Measurements from ENCODE around the gene MFSD12.
"Not testable (repeated sequence)": the region's sequence is repeated elsewhere in the genome, so short reads cannot be mapped to it uniquely, and the experiment has no call there.

The MFSD12 gene

DNA sequence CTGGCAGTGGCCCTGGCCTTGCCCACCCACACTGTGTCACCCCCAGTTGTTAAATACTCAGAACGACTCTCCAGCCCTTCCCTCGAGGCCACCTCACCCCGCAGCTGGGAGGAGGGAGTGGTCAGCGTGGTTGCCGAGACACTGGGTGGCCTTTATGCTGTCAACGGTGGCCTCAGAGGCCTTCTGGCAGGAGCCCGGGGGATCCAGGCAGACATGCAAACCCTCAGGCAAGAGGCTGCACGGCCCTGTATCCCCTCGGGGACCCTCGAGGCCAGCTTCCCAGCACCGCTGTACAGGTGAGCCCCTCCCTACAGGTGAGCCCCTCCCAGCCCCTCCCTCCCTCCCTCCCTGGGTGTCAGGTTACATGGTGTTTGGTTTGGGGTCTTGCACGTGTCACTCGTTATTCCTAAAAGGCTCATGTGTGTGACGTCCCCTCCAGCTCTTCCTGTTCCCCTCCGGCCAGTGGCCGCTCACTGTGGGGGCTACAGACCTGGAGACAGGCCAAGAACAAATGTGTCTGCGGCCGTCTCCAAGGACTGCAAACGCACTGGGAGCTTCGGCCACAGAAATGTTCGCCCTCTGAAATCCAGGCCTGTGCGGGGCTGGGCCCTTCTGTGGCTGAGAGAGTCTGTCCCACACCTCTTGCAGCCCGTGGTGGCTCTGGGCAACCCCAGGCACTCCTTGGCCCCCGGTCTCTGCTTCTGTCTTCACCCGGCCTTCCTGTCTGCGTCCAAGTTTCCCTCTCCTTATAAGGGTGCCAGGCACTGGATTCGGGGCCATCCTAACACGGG, 18.2 kb downstream of the MFSD12 start, which contains the start of gene TEKTIP1:
Gene TEKTIP1, plus strand, starts transcription at position 210 of the 791 bp plus-strand sequence. Its CDS starts 4 bp downstream, at position 214.
- intact Hi-C loops (cut with DNase I) = no loop called here
- peak in 2 of 10 donors; percentile 37 to 64 for DNase-seq

DNA sequence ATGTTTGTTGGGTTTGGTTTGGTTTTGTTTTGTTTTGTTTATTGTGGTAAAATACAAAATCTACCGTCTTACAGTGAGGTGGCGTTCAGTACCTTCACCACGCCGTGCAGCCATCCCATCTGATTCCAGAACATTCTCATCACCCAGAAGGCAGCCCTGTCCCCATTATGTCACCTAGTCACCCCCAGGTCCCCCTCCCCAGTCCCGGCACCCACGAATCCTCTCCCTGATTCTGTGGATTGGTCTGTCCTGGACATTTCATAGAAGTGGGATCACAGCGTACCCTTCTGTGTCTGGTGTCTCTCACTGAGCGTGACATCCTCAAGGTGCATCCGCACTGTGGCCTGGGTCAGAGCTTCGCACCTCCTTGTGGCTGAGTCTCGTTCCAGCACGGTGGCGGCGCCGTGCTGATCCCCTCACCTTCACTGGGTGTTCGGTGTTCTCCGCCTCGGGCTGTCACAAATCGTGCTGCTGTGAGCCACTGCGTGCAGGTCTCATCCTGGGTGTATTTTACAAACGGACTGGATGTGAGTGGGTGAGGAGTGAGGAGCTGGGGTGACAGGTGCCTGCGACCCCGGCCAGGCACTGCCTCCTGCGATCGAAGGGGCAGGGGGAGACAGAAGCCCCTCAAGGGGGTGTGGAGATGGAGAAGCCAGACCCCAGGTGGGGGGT, 19.0 kb downstream of the MFSD12 start:
- DNase-seq = peak in 1 of 10 donors; percentile 61
- intact Hi-C loops (cut with DNase I) = no loop called here

DNA sequence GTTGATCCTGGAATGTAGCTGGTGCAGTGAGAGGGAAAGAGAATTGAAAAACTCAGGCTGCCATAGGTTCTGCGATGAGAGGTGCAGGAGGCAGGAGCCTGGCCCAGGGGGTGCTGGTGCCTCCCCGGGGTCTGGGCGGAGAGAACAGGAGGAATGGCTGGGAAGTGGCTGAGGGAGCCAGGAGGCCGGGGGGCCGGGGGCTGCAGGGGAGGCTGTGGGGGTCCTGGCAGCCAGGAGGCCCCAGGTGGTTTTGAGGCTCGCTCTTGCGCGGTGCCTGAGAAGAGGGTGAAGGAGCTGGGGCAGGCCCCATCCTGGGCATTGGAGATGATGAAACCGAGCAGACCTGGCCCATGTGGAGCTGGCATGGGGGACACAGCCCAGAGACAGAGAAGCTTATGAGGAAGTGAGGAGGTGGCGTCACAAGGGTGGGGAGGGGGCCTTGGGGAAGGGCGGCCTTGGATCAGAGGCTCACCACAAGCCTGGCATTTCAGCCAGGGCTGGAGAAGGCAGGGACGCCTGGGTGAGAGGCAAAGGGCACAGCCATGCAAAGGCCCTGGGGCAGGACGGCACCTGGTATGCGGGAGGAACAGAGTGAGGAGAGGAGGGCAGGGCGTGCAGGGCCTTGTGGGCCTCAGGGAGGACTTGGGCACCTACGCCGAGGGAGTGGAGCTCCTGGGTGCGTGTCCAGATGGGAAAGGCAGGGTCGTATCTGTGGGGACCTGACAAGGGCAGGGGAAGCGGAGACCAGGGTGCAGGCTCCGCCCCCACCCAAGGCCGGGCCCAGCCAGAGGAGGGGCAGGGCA, 19.7 kb downstream of the MFSD12 start:
- peak in 1 of 10 donors; percentile 76 for DNase-seq
- intact Hi-C loops (cut with DNase I) = no loop called here

DNA sequence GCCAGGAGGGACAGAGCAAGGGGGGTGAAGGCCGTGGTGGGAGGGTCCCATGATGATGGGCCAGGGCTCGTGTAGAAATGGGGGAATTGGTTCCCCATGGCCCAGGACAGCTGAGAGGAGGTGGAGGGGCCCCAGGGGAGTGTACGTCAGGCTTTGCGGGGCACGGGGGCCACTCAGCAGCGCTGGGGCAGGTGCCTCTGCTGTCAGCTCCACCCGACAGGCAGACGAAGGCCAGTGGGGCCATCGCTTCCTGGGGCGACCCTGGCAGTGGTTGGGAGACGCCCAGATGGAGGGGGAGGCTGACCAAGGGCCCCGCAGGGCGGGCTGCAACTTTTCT, 20.3 kb downstream of the MFSD12 start:
- peak in 1 of 10 donors; percentile 72 for DNase-seq
- intact Hi-C loops (cut with DNase I) = no loop called here

DNA sequence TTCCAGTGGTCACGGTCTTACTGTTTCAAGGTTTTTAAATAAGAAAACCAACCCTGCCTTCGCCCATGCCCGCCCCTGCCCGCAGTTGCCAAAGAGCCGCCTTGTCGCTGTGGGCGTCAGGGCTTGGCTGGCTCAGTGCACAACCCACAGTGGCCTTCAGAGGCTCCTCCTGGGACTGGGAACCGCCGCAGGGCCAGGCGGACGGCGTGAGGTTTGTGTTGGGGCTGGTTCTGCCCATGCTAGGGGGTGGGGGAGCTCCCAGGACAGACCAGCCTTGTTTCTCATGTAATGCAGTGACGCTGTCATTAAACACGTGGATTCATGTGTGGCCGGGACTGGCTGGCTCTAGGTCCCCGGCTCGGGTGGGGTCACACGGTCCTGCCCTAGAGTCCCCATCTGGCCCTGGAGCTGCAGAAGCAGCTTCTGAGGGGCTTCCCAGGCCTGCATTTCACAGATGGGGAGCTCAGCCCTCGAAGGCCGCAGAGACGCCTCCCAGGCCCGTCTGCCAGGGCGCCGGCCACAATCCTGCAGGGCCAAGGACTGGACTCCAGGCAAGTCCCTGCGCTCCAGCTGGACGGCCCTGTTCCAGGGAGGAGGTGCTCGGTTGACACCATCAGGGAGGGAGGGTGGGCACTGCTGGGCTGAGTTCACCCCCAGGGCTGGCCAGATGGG, 20.8 kb downstream of the MFSD12 start:
- DNase-seq = peak in 9 of 10 donors; percentile 43 to 97 (median 64)
- intact Hi-C loops (cut with DNase I) = no loop called here

DNA sequence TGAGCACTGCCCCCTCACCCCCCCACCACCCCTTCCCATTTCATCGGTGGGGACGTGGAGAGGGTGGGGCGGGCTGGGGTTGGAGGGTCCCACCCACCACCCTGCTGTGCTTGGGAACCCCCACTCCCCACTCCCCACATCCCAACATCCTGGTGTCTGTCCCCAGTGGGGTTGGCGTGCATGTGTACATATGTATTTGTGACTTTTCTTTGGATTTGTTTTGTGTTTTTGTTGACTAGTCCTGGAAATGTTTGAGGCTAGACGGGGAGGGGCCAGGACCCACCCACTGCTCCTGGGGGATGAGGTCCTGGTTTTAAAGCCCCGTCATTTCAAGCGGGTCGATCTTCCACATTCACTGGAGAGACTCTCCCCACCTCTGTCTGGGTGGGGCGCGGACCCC, 21.4 kb downstream of the MFSD12 start:
- DNase-seq = no peak
- intact Hi-C loops (cut with DNase I) = no loop called here

DNA sequence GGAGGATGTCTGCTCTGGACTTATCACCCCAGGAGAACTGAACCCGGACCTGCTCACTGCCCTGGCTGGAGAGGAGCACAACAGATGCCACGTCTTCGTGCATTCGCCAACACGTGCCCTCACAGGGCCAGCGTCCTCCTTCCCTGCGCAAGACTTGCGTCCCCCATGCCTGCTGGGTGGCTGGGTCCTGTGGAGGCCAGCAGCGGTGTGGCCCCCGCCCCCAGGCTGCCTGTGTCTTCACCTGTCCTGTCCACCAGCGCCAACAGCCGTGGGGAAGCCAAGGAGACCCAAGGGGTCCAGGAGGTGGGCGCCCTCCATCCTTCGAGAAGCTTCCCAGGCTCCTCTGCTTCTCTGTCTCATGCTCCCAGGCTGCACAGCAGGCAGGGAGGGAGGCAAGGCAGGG, 21.8 kb downstream of the MFSD12 start:
- intact Hi-C loops (cut with DNase I) = no loop called here
- peak in 1 of 10 donors; percentile 73 for DNase-seq

DNA sequence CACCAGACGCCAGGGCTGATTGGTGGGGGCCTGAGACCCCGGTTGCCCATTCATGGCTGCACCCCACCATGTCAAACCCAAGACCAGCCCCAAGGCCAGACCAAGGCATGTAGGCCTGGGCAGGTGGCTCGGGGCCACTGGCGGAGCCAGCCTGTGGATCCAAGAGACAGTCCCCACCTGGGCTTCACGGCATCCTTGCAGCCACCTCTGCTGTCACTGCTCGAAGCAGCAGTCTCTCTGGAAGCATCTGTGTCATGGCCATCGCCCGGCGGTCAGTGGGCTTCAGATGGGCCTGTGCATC, 22.2 kb downstream of the MFSD12 start:
- no peak for DNase-seq
- intact Hi-C loops (cut with DNase I) = no loop called here

DNA sequence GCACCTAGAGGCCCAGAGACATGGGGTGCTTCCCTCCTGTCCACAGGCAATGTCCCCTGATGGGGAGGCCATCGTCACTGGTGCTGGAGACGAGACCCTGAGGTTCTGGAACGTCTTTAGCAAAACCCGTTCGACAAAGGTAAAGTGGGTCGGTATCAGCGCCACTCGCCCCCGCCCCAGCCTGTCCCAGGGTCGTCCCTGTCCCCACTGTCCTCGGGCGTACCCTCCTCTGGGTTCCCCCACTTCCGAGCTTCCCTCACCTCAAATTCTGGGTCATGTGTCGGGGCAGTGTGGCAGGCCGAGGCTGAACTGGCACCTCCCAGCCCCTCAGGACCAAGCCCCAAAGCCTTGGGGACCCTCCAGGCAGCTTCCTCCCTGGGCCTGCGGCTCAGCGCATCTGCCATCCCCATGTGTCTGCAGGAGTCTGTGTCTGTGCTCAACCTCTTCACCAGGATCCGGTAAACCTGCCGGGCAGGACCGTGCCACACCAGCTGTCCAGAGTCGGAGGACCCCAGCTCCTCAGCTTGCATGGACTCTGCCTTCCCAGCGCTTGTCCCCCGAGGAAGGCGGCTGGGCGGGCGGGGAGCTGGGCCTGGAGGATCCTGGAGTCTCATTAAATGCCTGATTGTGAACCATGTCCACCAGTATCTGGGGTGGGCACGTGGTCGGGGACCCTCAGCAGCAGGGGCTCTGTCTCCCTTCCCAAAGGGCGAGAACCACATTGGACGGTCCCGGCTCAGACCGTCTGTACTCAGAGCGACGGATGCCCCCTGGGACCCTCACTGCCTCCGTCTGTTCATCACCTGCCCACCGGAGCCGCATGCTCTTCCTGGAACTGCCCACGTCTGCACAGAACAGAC, 22.8 kb downstream of the MFSD12 start:
- intact Hi-C loops (cut with DNase I) = no loop called here
- DNase-seq = peak in 1 of 10 donors; percentile 76

DNA sequence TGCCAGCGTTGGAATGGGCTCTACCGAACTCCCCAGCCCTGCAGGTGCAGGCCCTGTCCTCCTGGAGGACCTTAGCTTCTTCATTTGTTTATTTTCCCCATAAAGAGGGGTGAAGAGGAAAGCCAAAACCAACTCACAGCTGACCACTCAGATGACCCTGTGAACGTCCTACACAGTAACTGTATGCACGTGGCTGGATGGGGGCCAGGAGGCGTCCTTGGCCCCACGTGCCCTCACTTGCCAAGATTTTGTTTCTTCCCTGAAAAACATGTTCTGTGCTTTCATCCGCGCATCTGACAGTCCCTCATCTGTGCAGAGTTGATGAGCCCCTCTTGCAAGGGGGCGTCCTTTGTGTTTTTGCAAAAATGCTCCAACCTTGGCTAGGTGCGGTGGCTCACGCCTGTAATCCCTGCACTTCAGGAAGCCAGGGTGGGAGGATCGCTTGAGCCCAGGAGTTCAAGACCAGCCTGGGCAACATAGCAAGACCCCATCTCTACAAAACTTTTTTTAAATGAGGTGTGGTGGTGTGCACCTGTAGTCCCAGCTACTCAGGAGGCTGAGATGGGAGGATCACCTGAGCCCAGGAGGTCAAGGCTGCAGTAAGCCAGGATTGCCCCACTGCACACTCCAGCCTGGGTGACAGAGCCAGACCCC, 23.7 kb downstream of the MFSD12 start:
- intact Hi-C loops (cut with DNase I) = no loop called here
- no peak for DNase-seq

DNA sequence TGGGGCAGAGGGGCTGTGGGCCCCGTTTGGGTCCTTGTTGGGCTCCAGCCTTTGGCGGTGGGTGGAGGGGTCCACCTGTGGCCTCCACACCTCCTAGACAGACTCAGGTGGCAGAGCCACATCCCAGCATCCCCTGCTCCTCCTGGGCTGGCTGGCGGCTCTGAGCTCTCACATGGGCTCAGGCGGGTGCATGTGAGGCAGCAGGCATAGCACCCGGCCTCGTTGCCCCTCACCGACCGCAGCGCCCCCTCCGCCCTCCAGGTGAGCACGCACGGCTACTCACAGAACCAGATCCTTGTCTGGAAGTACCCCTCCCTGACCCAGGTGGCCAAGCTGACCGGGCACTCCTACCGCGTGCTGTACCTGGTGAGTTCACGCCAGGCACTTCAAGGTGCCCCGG, 24.4 kb downstream of the MFSD12 start:
- intact Hi-C loops (cut with DNase I) = no loop called here
- no peak for DNase-seq

DNA sequence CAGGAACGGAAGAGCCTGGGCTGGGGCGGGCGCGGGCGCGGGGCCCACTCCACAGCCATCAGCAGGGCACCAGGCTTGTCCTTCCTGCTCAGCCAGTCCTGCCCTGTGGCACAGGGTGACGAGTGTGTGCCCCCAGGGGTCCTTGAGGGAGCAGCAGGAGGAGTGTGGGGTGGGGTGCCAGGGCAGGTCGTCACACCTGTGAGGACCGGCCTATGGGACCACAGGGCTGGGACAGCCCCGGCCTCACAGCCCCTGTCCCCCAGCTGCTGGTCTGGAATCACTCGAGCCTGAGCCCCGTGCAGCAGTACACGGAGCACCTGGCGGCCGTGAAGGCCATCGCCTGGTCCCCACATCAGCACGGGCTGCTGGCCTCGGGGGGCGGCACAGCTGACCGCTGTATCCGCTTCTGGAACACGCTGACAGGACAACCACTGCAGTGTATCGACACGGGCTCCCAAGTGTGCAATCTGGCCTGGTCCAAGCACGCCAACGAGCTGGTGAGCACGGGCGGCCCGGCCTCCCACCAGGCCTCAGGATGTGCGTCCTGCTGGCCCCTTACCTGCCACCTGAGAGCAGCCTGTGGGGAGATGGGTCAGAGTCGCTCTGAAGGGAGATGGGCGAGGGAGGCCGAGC, 25.1 kb downstream of the MFSD12 start:
- no peak for DNase-seq
- intact Hi-C loops (cut with DNase I) = no loop called here

DNA sequence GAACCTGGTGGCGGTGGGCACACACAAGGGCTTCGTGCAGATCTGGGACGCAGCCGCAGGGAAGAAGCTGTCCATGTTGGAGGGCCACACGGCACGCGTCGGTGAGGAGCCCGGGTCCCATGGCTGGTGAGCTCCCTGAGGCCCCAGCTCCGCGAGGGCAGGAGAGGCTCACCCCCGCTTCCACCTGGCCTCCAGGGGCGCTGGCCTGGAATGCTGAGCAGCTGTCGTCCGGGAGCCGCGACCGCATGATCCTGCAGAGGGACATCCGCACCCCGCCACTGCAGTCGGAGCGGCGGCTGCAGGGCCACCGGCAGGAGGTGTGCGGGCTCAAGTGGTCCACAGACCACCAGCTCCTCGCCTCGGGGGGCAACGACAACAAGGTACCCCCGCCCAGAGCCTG, 25.7 kb downstream of the MFSD12 start:
- DNase-seq = no peak
- intact Hi-C loops (cut with DNase I) = no loop called here

DNA sequence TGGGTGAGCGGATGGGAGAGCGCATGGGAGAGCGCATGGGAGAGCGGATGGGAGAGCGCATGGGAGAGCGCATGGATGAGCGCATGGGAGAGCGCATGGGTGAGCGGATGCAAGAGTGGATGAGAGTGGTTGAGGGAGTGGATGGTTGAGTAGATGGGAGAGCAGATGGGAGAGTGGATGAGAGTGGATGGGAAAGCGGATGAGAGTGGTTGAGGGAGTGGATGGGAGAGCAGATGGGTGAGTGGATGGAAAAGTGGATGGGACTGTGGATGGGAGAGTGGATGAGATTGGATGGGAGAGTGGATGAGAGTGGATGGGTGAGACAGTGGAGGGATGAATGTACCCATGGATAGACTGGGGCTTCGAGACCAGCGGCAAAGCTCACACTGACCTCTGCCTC, 27.0 kb downstream of the MFSD12 start:
- DNase-seq = no peak
- intact Hi-C loops (cut with DNase I) = no loop called here

DNA sequence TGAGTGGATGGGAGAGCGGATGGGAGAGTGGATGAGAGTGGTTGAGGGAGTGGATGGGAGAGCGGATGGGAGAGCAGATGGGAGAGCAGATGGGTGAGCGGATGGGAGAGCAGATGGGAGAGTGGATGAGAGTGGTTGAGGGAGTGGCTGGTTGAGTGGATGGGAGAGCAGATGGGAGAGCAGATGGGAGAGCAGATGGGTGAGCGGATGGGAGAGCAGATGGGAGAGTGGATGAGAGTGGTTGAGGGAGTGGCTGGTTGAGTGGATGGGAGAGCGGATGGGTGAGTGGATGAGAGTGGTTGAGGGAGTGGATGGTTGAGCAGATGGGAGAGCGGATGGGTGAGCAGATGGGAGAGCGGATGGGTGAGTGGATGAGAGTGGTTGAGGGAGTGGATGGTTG, 28.1 kb downstream of the MFSD12 start:
- intact Hi-C loops (cut with DNase I); DNase-seq: not testable (repeated sequence)

DNA sequence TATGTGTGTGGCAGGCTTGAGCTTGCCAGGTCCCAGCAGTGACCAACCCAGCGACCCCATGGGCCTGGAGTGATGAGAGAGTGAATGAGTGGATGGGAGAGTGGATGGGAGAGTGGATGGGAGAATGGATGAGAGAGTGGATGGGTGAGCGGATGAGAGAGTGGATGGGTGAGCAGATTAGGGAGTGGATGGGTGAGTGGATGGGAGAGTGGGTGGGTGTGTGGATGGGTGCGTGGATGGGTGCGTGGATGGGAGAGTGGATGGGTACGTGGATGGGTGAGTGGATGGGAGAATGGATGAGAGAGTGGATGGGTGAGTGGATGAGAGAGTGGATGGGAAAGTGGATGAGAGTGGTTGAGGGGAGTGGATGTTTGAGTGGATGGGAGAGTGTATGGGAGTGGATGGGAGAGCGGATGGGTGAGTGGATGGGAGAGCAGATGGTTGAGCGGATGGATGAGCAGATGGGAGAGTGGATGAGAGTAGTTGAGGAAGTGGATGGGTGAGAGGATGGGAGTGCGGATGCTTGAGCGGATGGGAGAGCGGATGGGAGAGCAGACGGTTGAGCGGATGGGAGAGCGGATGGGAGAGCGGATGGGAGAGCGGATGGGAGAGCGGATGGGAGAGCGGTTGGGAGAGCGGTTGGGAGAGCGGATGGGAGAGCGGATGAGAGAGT, 28.7 kb downstream of the MFSD12 start:
- intact Hi-C loops (cut with DNase I) = no loop called here
- DNase-seq = no peak

DNA sequence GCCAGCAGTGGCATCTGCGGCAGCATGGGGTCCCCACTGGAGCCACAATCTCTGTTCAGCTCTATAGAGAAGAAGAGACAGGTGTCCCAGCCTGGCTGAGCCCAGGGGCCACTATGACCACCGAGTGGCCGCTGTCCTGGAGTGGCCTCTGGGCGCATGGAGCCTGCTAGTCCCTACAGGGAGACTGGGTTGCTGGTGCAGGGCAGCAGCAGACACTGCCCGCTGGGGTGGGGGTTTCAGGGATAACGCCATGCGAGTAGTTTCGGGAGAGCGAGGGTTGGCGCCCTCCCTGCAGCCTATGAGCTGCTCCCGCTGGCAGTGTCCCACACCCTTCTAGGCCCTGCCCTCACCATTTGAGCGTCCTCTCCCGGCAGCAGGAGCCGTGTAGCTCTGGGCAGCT, 29.3 kb downstream of the MFSD12 start:
- intact Hi-C loops (cut with DNase I) = no loop called here
- peak in 1 of 10 donors; percentile 62 for DNase-seq

DNA sequence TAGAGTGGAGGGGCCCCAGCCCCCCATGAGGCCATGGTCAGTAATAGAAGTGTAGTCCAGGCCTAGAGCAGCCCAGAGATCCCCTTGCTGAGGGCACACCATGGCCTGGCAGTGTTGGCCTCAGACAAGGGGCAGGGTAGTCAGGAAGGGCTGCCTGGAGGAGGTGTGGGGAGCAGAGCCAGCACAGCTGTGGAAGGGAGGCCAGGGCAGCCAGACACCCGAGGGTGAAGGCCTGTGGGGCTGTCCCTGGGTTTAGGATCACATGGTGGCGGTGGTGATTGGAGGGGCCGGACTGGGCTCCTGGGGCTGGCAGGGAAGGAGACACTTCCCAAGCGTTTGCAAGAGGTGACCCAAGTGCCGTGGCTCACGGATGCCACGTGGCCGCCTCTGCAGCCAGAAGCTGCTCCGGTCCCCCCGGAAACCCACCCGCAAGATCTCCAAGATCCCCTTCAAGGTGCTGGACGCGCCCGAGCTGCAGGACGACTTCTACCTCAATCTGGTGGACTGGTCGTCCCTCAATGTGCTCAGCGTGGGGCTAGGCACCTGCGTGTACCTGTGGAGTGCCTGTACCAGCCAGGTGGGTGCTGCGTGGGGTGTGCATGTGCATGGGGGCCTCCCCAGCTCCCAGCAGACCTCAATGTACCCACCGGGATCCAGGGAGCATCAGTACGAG, 30.0 kb downstream of the MFSD12 start:
- peak in 1 of 10 donors; percentile 75 for DNase-seq
- intact Hi-C loops (cut with DNase I) = no loop called here

Data from posterior cingulate gyrus (tissue), 11 donors.